Hindlimb muscle (tissue), 1 donor: ENCODE data around the gene LOXL1. TPM values are rescaled to one million over a fixed set of nuclear protein-coding genes. Genes with fewer than 3 reads are reported as not detected.
A peak's percentile ranks its signal among the peaks of the same experiment; 100 is the strongest.

Experiments used
- DNase-seq: peaks from one replicate; pipeline ENCODE4 v3.0.0-alpha.2; 2013
- polyA plus RNA-seq: library from polyadenylated mRNA; unstranded; fragments of 120-200 nt; gene quantifications from one replicate; pipeline ENCODE4 v1.2.1, GENCODE V29; 2013; ENCODE audit not compliant: insufficient read length

Gene LOXL1
- polyA plus RNA-seq, 1 donor: 35.3 TPM

DNA sequence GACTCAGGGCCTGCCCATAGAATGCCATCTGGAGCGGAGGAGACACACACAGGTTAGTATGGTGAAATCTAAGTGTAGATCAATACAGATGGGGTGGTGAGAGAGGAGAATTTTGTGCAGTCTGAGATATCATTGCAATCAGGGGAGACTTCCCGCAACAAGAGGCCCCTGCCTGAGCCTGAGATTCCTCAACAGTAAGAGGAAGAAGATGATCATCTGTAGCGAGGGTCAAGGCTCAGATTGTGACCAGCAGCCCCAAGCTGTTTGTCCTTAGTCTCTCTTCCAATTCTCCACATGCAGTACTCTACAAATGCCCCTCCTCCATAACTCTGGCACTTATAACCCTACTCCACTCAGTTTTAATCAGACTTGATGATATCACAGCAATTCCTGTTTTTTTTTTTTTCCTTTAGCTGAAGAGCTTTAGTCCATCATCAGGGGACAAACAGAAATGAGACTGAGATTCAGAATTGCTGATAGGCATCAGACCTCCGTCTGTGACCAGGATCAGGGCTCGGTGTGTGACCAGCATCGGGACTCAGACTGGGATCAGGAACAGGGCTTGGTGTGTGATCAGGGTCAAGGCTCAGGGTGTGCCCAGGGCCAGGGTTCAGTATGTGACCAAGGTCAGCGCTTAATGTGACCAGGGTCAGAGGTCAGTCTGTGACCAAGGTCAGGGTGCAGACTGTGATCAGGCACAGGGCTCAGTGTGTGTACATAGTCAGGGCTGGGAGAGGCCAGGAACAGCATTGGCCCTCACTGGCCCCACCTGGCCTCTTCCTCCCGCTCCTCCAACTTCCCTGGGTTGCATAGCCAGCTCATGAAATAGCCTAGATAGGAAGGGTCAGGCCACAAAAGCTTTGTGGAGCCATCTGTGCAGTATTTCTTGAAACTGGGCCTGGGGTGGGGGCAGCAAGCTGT is 14.1 kb downstream of the LOXL1 start:
- DNase-seq: no peak

DNA sequence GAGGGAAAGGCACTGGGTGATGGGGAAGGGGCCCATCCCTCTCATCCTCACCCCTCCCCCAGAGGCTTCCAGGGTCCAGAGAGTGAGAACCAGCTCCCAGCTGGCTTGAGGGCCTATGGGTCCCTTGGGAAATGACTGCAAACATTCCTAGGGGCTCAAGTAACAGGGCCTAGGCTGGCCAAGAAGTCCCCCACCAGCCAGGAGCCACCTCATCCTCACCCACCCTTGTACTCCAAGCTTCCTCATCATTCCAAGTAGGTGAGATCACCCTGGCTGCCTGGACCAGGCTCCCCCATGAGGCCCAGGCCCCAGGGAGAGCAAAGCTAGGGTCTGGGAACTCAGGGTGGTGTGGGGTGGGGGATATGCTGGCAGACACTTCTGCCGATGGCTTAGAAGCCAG is 14.8 kb downstream of the LOXL1 start:
- no peak for DNase-seq

DNA sequence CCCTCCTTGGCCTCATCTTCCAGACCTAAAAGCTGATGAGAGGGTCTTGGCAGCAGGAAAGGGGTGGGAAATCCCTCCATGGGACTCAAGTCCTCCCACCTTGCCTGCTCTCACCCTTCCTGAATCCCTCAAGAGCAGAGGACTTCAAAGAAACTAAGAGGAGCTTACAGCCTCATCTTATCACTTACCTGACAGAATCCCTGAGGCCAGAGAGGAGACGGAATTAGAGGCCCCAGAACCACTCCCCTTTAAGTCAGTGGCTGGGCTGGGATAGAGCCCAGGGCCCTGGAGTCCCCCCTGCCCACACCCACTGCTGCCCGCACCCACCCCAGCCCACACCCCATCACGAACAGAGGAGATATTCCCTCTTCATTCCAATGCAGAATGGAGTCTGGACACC is 15.2 kb downstream of the LOXL1 start:
- DNase-seq: no peak

DNA sequence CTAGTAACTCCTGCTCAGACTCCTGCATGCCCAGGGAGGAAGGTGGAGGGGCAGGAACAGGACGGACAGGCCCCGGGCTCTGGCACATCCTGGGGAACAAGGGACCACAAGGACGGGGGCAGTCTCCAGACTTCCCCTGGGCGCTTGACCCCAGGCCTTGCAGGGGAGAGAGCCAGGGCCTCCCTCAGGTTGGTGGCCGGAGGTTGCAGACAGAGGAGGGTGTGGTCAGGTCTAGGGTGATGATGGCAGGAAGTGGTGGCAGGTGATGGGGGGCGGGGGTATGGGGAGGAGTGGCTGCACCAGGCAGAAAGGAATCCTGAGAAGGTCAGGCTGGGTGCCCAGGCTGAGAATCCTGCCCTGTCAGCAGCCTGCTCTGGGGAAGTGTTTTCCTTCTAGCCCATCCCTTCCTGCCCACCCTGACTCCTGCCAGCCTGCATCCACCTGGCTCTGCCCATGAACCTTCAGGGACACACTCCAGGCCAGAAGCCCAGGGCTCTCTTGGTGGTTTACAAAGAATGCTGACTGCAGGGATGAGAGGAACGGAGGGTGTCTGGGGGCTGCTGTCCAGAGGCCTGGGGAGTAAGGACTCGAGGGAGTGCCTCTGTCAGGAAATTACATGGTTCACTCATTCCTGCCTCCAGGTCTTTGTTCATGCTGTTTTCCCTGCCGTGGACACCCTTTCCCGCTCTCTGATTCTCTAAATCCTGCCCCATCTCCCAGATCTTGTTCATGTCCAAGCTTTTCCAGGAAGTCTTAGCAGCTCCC is 15.8 kb downstream of the LOXL1 start:
- DNase-seq: no peak

DNA sequence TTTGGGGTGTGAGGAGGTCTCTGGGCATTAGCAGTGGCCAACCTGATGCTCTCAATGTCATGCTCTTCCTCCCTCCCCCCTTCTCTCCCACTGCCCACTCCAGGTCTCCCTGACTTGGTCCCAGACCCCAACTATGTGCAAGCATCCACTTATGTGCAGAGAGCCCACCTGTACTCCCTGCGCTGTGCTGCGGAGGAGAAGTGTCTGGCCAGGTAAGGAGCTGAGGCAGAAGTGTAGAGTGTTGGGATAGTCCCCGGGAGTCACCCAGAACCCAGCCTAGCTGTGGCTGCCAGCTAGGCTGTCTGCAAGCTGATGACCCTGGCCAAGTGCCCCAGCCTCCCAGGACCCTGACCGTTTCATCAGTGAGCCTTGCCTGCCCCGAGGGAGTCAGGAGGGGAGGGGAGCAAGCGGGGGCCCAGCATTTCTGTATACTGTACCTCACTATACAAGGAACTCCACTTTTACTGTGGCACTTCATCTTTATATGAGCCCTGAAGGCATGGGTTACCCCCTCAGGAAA is 16.5 kb downstream of the LOXL1 start:
- no peak for DNase-seq

DNA sequence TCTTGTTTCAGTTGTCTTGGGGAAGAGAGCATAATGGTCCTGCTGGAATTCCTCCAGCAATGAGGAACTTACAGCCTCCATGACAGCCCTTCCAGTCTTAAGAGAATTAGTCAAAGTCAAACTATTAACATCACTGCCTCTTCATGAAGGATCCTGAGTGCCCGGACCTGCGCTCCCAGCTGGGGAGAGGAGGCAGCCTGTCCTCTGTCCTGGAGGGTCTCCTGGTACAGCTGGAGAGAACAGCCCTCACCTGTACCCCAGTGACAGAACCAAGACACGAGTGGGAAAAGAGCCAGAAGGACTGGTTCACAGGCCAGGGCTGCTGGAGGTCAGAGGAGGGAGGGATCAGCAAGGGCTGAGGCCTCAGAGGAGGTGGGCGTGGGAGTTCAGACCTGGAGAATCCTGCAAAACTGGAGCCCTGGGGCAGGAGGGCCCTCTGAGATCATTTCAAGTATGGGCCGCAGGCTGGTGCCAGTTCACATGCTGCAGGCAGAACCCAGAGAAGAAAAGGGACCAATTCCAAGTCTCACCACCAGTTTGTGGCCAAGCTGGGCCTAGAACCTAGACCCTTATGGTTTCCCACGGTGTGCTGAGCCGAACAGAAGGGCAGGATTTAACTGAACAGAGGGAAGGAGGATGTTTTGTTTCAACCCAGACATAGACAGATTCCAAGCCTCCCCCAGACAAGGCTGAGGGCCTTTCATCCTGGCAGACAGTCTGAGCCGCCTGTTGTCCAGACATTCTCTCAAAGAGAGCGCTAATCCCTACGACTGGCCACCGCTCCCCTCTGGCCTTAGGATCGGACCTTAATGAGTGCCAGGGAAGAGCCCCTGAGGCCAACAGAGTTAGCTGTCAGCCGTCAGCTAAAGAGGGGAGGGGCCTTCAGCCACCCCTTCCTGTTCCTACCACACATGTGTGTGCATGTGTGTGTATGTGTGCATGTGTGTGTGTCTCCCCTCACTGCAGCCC is 18.2 kb downstream of the LOXL1 start:
- DNase-seq: no peak

DNA sequence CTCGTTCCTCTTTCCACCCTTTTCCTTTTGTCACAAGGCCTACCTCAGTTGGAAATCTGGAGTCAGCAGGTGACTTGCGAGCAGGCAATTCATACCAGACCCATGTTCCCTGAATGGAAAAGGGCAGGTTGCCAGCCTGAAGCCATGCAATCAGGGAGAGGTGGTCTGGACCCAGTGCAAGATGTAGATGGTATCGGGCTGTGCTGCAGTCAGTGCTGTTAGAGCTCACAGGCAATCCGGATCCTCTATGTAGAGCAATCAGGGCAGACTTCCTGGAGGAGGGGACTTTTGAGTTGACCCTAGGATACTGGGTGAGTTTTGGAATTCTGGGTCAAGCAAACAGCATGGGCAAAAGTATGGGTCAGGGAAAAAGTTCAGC is 18.9 kb downstream of the LOXL1 start:
- DNase-seq: no peak

DNA sequence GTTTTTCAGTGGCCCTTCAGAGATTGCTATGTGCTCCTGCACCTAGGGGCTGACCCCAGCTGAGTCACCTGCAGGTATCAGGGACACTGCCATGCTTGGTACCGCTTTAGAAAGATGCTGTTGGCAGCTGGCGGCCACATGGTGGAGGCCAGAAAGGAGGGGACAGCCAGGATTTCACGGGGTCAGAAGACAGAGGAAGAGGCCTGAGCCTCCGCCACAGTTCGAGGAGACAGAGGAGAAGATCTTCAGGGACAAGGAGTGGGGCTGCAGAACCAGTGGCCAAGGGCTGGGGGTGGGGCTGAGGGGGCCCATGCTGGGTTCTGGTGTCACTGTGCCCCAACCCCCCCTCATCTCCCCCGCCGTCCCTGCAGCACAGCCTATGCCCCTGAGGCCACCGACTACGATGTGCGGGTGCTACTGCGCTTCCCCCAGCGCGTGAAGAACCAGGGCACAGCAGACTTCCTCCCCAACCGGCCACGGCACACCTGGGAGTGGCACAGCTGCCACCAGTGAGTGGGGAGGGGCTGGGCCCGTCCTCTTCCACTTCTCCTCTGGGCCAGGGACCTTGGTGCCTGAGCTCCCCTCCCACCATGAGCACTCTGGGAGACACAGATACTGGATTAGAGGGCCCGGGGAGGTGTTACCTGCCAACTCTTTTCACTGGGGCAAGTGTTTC is 19.9 kb downstream of the LOXL1 start:
- no peak for DNase-seq

DNA sequence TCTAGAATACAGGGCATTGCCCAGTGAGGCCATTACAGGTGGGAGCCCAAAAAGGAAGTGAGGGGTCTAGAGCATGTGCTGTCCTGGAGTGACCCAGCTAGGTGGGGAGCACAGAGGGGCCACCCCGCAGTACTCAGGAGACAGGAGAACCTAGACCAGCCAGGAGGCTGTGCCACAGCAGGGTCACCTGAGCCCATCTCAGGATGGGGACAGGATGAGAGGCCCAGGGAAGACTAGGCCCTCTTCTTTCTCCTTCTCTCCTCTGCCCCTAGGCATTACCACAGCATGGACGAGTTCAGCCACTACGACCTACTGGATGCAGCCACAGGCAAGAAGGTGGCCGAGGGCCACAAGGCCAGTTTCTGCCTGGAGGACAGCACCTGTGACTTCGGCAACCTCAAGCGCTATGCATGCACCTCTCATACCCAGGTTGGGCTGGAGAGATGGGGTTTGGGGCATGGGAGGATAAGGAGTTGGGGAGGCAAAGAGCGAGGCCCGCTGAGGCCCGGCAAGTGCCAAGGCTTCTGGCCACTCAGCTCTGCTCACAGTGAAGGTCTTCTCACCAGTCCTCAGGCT is 20.6 kb downstream of the LOXL1 start:
- no peak for DNase-seq

DNA sequence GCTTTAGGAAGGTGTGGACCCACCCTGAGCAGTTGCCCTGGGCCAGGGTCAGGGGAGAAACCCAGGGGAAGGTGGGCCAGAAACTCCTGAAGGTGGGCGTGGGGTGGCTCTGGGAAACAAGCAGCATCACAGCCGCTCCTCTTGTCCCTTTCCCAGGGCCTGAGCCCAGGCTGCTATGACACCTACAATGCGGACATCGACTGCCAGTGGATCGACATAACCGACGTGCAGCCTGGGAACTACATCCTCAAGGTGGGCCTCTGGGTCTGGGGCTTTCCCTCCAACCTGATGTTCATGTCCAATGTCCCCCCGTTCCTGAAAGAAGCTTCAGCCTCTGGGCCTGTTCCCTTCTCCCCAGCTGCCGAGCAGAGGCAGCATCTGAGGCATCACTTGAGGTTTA is 21.4 kb downstream of the LOXL1 start:
- no peak for DNase-seq

DNA sequence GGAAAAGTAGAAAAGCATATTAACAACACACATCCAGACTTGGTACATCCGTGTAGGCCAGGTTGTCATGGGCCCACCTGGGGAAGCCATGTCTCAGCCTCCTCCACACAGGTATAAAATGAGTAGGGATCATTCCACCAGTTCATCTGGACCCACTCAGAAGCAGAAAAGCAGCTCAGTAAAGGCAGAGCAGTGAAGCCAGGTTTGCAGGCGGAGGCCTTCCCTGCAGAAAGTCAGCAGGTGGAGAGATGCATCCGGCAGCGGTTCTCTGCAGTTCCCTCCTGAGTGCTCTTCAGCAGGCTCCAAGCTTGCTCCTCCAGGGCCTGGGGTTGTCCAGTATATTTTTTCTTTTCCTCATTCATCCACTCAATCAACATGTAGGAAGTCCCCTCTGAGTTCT is 22.1 kb downstream of the LOXL1 start:
- DNase-seq: no peak

DNA sequence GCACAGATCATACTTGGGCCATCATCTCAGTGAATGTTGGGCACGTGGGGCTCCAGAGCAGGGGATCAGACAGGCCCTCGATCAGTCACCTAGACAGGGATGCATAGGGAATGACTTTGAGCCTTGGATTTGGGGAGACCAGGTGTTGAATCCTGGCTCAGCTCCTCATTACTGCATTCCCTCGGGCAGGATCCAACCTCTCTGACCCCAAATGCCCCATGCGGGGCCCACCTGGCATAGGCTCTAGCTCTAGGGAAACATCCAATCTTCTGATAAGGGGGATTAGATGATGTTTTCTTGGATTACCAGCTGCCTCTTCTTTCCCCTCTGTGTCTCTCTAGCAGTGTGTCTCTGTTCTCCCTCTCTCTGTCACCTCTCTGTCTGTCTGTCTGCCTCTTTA is 22.7 kb downstream of the LOXL1 start:
- no peak for DNase-seq

DNA sequence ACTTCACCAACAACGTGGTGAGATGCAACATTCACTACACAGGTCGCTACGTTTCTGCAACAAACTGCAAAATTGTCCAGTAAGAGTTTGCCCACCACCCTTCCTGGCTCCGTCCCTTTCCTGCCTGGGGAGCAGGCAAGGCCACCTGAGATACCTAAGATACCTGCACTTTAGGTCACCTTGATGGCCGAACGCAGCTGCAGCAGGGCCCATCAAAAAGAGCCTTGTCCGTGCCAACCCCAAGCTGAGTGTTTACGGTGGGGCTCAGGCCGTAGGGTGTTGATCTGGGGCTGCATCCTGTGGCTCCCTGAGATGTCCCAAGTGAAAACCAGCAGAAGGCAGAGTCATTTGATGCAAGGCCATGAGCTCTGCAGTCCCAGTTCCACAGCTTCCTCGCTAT is 23.2 kb downstream of the LOXL1 start:
- no peak for DNase-seq

DNA sequence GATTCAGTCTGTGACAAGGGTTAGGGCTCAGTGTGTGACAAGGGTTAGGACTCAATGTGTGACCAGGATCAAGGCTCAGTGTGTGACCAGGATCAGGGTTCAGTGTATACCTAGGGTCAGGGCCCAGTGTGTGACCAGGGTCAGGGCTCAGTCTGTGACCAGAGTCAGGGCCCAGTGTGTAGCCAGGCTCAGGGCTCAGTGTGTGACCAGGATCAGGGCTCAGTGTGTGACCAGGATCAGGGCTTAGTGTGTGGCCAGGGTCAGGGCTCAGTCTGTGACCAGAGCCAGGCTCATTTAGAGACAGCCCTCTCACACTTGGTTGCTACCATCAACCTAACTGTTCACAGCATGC is 24.2 kb downstream of the LOXL1 start:
- DNase-seq: no peak

DNA sequence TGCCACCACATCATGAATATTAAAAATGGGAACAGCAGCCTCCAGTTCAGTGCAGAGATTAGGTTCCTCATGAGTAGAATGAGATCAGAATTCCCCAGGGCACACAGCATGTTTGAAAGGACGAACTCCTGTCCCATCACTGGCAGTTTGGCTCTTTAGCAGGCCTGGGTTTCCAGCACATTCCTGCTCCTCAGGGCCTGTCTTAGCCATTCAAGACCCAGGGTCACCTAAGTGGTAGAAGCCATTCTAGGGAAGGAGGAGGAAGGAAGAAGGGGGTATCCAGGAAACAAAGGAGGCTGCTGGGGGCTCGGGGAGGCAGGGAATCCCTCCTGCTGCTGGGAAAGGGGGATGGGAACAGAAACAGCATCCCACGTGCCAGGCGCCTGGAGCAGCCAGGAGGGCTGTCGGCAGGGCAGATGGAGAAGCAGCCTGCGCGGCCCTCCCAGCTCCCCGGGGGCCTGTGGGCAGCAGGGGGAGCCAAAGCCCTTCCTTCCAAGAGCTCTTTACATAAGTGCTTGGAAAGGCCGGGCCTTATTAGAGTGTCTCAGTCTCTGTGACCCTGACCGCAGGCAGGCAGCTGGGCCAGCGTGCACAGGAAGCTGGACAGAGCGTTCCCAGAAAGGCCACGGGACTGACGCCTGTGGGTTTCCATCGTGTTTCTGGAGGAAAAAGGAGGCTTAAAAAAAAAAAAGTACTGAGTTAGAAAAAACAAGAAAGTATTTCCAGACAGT is 24.7 kb downstream of the LOXL1 start:
- peak; percentile 93 for DNase-seq

DNA sequence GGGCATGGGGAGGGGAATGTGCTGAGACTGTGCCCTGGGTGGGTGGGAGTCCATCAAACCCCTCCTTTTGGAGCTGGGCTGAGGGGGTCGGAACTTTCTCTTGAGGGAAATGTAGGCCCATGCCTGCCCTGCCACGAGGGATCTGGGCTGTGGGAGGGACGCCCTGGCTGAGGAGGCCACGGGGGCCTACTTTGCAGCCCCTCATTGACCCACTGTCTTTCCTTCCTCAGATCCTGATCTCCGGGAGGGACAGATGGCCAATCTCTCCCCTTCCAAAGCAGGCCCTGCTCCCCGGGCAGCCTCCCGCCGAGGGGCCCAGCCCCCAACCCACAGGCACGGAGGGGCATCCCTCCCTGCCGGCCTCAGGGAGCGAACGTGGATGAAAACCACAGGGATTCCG is 25.3 kb downstream of the LOXL1 start:
- no peak for DNase-seq

DNA sequence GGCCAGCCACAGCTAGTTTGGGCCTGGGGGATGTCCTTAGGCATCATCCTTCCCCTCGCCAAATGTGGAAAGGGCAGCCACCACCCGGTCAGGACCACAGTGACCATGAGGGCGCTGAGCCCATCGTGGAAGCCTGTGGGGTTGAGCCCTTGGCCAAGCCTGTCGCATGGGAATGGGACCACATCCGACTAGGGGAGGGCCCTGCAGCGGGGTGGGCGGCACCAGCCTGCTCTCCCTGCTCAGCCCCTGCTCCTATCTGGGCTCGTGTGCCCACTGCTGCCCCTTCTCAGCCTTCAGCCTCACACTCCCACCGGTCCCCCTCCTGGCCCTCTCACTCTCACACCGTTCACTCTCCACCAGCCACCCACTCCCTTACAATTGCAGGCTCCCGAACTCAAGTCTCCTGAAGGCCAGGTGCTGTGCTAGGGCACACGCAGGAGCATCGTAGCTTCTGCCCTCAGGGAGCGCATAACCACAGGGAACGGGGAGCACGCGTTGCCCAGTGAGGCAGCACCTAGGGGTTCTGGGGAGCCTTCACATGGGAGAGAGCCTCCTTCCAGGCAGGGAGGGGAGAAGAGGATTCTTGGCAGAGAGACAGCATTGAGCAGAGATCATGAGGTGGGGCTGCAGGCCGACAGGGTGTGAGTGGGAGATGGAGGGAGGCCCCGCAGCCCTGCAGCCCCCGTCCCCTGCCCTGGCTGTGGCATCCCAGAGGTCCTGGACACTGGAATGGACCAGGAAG is 26.1 kb downstream of the LOXL1 start:
- no peak for DNase-seq

DNA sequence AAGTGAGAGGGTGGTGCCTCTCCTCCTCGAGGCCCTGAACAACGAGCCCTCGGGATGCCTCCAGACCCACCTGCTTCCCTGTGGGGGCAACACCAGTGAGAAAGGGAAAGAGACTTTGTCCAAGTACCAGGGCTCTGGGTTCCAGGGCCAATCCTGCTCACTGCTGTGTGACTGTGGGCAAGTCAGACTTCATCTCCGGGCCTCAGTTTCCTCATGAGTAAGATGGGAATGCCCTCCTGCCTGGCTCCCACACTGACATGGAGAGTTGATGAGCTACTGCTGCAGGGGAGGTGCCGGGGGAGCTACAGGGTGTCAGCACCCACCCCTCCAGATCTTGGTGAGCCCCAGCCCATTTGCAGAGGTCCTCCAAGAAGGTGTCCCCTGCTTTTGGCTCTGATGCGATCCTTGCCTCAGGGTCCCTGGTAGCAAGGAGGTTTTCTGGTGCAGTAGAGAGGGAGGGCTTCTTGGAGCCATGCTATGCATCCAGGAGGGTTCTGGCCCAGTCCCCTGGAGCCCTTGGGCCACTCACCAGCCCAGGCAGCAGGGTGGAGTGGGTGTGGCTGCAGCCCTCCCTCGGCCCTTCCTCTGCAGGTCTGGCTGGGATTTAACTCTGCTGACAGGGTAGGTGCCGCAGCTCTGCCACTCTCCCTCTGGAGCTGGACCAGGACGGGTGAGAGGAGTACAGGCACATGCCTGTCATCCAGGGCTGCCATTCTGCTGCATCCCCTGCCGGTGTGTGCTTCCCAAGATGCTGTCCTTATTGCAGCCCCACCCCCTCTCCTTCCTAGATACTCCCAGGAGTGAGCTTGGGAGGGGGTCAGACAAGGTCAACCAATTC is 26.9 kb downstream of the LOXL1 start:
- DNase-seq: no peak
